Stimulated activated CD4-positive, alpha-beta T cell treated with anti-CD3 and anti-CD28 coated beads, Interleukin-1b, Interleukin-23, amount 100 ng/mL, for 4 hours (primary cell): Measurements from ENCODE around the gene VTCN1.
"Not testable (repeated sequence)": the region's sequence is repeated elsewhere in the genome, so short reads cannot be mapped to it uniquely, and the experiment has no call there.

ENCODE experiments used
- DNase-seq, 2 donors: peaks; one replicate each; pipeline ENCODE4 v3.0.0-alpha.2; 2020; ENCODE audit warnings: low read depth in 2 of 2

Gene VTCN1

GRCh38 chr1:117166076-117166475 lies 44.7 kb downstream of the VTCN1 start:
- no peak for DNase-seq

- DNase-seq = no peak
These were observed 46.5 kb downstream of the VTCN1 start for GRCh38 chr1:117164209-117164608.

DNA sequence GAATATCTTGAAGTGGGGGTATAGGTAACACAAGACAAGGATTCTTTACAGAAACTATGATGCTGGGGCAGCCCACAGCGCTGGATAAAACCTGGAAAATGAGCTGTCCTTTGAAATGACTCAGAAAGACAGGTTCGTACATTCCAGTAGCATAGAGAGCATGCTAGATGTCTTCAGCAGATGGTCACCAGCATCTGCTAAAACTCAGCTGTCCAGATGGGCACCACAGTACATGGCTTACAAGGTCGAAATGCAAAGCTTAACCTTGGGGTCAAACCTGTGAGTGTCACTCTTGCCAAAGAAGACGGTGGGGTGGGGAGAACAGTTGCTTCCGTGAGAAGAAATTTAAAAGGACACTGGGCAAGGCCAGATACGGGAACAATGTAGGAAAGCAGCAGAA lies 47.9 kb downstream of the VTCN1 start:
- DNase-seq = no peak

DNA sequence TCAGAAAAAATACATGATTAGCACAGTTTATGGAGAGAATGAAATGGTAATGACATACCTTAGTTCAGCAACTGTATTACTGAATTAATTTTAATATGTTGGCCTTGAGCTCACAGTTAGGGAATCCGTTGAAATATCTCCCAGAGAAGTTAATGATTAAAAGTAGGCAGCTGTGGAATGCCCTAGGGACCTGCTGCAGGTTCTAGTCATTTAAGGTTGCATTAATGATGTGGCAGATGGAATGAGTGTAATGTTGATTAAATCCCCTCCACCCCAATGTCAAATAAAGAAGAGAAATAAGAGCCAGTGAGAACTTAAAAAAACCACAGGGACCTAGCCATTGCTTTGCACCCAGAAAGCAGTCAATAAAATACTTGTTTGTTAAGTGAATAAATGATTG lies 48.8 kb downstream of the VTCN1 start:
- DNase-seq = no peak

- not testable (repeated sequence) for DNase-seq
These were observed 59.4 kb downstream of the VTCN1 start for GRCh38 chr1:117151305-117151704.

GRCh38 chr1:117150316-117150715 lies 60.4 kb downstream of the VTCN1 start:
- DNase-seq = no peak

- no peak for DNase-seq
These were observed 62.7 kb downstream of the VTCN1 start for GRCh38 chr1:117147856-117148588.

DNA sequence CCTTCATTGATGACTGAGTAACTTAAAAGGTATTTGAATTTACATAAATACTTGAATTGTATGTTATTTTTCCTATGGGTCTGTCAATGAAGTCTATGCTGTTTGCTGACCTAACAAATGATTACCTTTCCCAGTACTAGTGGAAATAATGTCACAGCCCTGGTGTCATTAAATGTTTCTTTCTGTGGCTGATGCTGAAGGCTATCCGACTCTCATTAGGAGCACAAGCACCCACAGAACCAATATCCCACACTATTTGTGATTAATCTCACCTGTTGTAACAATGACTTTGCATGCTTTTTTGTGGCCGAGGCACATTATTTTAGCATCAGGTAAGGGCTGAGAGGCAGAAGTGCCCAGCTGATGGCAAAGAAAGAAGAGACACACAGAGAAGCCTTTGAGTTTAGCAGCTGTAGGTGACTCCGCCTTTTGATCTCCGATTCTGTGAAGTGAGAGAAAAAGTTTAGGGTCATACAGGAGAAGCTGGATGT lies 63.3 kb downstream of the VTCN1 start:
- DNase-seq = no peak

DNA sequence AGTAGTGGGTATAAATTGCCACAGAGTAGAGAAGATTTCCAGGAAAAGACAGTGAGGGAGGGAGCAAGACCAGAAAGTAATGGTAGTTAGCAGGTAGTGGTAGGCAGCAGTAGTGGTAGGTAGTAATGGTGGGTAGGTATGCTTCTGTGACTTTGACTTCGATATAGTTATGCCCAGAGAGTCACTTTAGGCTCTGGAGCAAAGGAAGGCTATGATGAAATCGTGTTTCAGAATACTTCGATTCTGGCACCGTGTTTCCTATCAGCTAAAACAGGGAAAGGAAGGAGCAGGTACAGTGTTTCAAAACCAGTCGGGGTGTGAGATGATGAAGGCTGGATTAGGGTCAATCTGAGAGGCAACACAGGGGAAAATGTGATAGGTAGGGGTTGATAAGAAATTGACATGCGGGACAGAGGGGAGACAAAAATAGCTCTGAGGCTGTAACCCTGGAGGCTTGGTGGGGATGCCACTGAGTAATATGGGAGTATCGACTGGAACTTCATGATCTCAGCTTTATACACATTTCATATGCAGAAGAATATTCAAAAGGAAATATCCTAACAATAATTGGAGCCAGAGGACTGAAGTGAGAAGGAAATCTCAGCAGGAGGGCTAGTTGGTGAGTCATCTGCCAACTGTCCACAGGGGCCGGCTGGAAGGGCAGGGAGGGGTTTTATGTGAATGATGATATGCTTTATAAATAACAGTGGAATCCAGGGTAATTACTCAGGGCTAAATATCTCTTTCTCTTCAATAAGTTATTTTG lies 64.0 kb downstream of the VTCN1 start:
- no peak for DNase-seq

- DNase-seq = no peak
These were observed 64.7 kb downstream of the VTCN1 start for GRCh38 chr1:117146072-117146471.

GRCh38 chr1:117143871-117144270 lies 66.9 kb downstream of the VTCN1 start:
- no peak for DNase-seq

- no peak for DNase-seq
These were observed 67.6 kb downstream of the VTCN1 start for GRCh38 chr1:117143172-117143571.

DNA sequence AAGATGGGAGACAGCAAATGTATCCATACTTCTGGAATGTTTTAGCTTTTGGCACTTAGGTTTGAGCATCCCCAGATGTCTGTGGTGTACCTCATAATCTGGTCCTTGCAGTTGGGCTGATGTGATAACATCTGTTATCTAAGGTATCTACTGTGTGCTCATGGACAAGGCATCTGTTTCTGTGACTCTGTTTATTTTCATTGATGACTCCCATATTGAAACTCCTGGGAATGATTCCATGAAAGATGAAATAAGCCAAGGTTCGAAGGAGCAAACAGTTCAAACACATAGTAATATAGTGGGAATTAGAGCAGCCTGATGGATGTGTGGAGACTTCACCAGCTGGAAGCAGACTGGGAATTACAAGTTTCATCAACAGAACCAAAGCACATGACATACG lies 68.5 kb downstream of the VTCN1 start:
- no peak for DNase-seq

GRCh38 chr1:117138561-117138960 lies 72.2 kb downstream of the VTCN1 start:
- DNase-seq = no peak

GRCh38 chr1:117138106-117138505 lies 72.6 kb downstream of the VTCN1 start:
- no peak for DNase-seq

GRCh38 chr1:117137281-117137855 lies 73.4 kb downstream of the VTCN1 start:
- no peak for DNase-seq

DNA sequence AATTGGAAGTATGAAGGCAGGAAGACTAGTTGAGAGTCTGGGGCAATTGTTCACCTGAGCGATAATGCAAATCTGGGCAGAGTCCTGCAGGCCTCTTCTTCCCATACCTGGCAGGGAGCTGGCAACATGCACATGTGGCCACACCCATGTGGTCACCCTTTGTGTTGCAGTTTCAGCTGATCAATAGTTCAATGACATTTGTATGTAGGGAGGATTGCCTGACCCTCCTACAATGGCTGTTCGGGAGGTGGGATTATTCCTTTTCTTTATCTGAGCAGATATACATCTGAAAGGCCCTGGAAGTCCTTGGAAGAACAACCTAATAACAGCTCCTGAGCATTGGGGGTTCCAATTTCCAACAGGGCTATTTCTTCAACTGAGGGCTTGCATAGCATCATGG lies 74.0 kb downstream of the VTCN1 start:
- no peak for DNase-seq

DNA sequence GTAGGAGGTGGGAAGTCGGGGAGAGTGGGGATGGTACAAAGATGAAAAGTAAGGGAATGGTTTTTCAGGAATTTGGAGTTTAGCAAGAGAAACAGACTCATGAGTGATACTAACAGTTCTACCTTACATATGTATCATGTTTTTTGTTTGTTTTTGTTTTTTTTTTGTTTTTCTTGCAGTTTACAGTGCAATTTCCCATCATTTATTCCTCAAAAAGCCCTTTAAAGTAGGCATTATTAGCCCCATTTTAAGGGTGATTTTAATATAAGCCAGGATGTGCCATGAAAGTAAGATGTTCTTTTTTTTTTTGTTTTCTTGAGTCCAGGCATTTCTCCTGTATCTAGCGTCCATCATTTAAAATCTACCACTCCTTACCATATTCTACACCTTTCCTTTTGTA lies 75.4 kb downstream of the VTCN1 start:
- no peak for DNase-seq

GRCh38 chr1:117130526-117130925 lies 80.2 kb downstream of the VTCN1 start:
- no peak for DNase-seq

DNA sequence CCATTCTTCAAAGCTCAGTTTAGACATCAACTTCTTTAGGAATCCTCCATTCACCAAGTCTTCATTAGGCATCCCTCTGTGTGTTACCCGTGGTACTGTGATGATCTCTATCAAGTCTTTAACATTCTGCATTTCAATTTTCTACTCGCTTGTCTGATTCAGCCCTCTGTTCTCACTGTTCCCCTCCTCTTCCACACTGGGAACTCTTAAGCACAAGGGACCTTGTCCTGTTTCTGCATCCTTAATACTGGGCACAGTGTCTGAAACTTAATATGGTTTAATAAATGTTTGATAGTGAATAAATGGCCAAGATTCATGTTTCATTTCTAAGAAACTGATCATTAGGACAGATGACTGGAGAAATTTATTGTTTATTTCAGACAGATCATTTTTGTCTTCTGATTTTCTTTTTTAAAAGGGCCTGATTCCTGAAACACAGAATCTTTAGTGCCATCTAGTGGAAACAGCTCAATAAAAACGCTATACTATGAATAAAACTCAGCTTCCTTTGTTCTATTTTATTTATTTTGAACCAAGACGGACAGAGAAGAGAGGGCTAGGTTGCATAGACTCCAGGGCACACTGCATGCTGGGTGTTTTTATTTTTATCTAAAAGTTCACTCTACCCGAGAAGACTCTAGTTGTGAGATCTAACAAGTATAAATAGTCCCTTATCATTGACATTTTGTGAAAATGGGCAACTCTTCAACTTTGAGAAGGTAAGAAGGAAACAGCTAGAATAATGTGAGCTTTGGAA lies 82.2 kb downstream of the VTCN1 start:
- no peak for DNase-seq

DNA sequence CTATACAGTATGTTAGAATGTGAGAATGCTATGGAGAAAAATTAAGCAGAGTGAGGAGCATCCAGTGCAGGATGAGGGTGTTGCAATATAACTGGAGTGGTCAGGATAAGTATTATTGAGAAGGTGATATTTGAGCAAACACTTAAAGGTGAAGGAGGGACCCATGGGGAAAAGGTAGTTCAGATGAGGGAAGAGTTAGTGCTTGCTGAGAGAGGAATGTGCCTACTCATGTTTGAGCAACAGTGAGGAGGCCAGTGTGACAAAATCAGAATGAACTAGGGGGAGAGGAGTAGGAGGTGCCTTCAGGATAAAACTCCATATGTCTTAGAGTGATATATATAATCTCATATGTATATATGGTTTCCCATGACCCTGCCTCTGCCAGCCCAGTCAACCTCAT lies 82.9 kb downstream of the VTCN1 start:
- no peak for DNase-seq

GRCh38 chr1:117124661-117125060 lies 86.1 kb downstream of the VTCN1 start:
- no peak for DNase-seq
